GF-D8 (cell line): ENCODE results near the gene TRDMT1.
A peak's percentile ranks its signal among the peaks of the same experiment; 100 is the strongest.

ENCODE experiments used
- DNase-seq: peaks from one replicate; lab custom pipeline; 2025; lab: John Stamatoyannopoulos, UW

The TRDMT1 gene

GRCh38 chr10:17175551-17175950 lies 25.9 kb downstream of the TRDMT1 start:
- DNase-seq: peak; percentile 6

GRCh38 chr10:17174626-17175025 lies 26.8 kb downstream of the TRDMT1 start:
- DNase-seq: no peak

GRCh38 chr10:17171141-17171641 lies 30.3 kb downstream of the TRDMT1 start:
- no peak for DNase-seq

GRCh38 chr10:17169803-17170202 lies 31.7 kb downstream of the TRDMT1 start:
- DNase-seq: no peak

GRCh38 chr10:17166699-17167098 lies 34.8 kb downstream of the TRDMT1 start:
- no peak for DNase-seq

GRCh38 chr10:17162828-17163227 lies 38.6 kb downstream of the TRDMT1 start:
- no peak for DNase-seq

GRCh38 chr10:17161775-17162174 lies 39.7 kb downstream of the TRDMT1 start:
- no peak for DNase-seq

GRCh38 chr10:17157024-17157423 lies 44.4 kb downstream of the TRDMT1 start:
- DNase-seq: no peak

- no peak for DNase-seq
Measured at GRCh38 chr10:17155826-17156225, 45.6 kb downstream of the TRDMT1 start.

GRCh38 chr10:17154116-17154515 lies 47.4 kb downstream of the TRDMT1 start:
- no peak for DNase-seq

GRCh38 chr10:17153321-17153720 lies 48.2 kb downstream of the TRDMT1 start:
- no peak for DNase-seq

- DNase-seq: no peak
Measured at GRCh38 chr10:17151716-17152115, 49.8 kb downstream of the TRDMT1 start.

GRCh38 chr10:17147884-17148489 lies 53.5 kb downstream of the TRDMT1 start:
- no peak for DNase-seq

- DNase-seq: no peak
Measured at GRCh38 chr10:17146892-17147291, 54.6 kb downstream of the TRDMT1 start.

GRCh38 chr10:17145239-17145638 lies 56.2 kb downstream of the TRDMT1 start:
- DNase-seq: no peak

- no peak for DNase-seq
Measured at GRCh38 chr10:17144757-17145156, 56.7 kb downstream of the TRDMT1 start.

GRCh38 chr10:17144032-17144431 lies 57.4 kb downstream of the TRDMT1 start:
- no peak for DNase-seq

- DNase-seq: no peak
Measured at GRCh38 chr10:17143055-17143690, 58.3 kb downstream of the TRDMT1 start.

- no peak for DNase-seq
Measured at GRCh38 chr10:17141504-17142229, 59.8 kb downstream of the TRDMT1 start.

- DNase-seq: no peak
Measured at GRCh38 chr10:17140386-17140761, 61.1 kb downstream of the TRDMT1 start.

- DNase-seq: no peak
Measured at GRCh38 chr10:17138460-17139042, 62.9 kb downstream of the TRDMT1 start.

GRCh38 chr10:17134737-17135260 lies 66.7 kb downstream of the TRDMT1 start:
- DNase-seq: no peak

GRCh38 chr10:17134282-17134681 lies 67.2 kb downstream of the TRDMT1 start:
- DNase-seq: no peak
